SK-N-SH (cell line): Measurements from ENCODE around the gene CENPQ. TPM values are rescaled to one million over a fixed set of nuclear protein-coding genes. Genes with fewer than 3 reads are reported as not detected.
"Not testable (repeated sequence)": the region's sequence is repeated elsewhere in the genome, so short reads cannot be mapped to it uniquely, and the experiment has no call there.

Experiments used
- CTCF ChIA-PET: fragments of 300-600, 350-600 bp; formaldehyde crosslinking; extraction: SDS; loops from one replicate; lab custom pipeline; 2021; lab: Yijun Ruan, JAX
- POLR2A ChIA-PET: fragments of 350-600 bp; sonication (Branson Sonifier 250); formaldehyde crosslinking; extraction: SDS; loops from one replicate; lab custom pipeline; 2020; ENCODE audit warnings: antibody characterized with exemption, inconsistent platforms; lab: Yijun Ruan, JAX
- DNase-seq: peaks from one replicate; pipeline ENCODE4 v3.0.0; 2012
- H2AFZ ChIP-seq: fragments of 200-600 bp; sonication (generic); 2 replicates; pipeline ENCODE4 v1.8.1; 2016; ENCODE audit warnings: antibody characterized with exemption, mild to moderate bottlenecking, low read depth
- H3F3A ChIP-seq: fragments of 200-600 bp; sonication (generic); replicated peaks from 2 replicates; pipeline ENCODE3; 2016; ENCODE audit warnings: antibody characterized with exemption, mild to moderate bottlenecking; ENCODE audit not compliant: insufficient read depth
- H3K27ac ChIP-seq, 2 experiments: fragments of 200-500 bp in 1 of 2; fragments of 200-600 bp in 1 of 2; sonication (Bioruptor generic) in 1 of 2; sonication (generic), shearing (Covaris generic) in 1 of 2; 2 replicates each; pipeline versions ENCODE4 v1.5.1 to v1.6.1; 2014 to 2016; ENCODE audit warnings: low read depth in 2 of 2, inconsistent platforms in 1 of 2, low read length in 1 of 2, mild to moderate bottlenecking in 1 of 2, mixed read lengths in 1 of 2
- H3K27me3 ChIP-seq: fragments of 200-600 bp; sonication (generic), shearing (Covaris generic); 2 replicates; pipeline ENCODE4 v1.6.1; 2016; ENCODE audit warnings: mixed run types; ENCODE audit not compliant: insufficient read depth
- H3K36me3 ChIP-seq, 2 experiments: fragments of 200-500 bp in 1 of 2; fragments of 200-600 bp in 1 of 2; sonication (Bioruptor generic) in 1 of 2; sonication (generic) in 1 of 2; replicated peaks in 1 of 2; 2 replicates each; pipeline versions ENCODE3 to v1.5.1; 2014 to 2016; ENCODE audit warnings: low read length in 1 of 2, mild to moderate bottlenecking in 1 of 2; ENCODE audit not compliant: insufficient read depth in 2 of 2, control insufficient read depth in 1 of 2
- H3K4me1 ChIP-seq, 2 experiments: fragments of 200-500 bp in 1 of 2; fragments of 200-600 bp in 1 of 2; sonication (Bioruptor generic) in 1 of 2; sonication (generic), shearing (Covaris generic) in 1 of 2; 2 replicates each; pipeline versions ENCODE4 v1.5.1 to v1.6.1; 2014 to 2016; ENCODE audit warnings: low read depth in 1 of 2, low read length in 1 of 2, mixed run types in 1 of 2; ENCODE audit not compliant: insufficient read depth in 2 of 2, control insufficient read depth in 1 of 2
- H3K4me2 ChIP-seq: fragments of 200-600 bp; sonication (generic), shearing (Covaris generic); 2 replicates; pipeline ENCODE4 v1.6.1; 2017; ENCODE audit warnings: mixed run types
- H3K4me3 ChIP-seq, 2 experiments: fragments of 200-500 bp in 1 of 2; fragments of 200-600 bp in 1 of 2; sonication (Bioruptor generic) in 1 of 2; sonication (generic), shearing (Covaris generic) in 1 of 2; 2 replicates each; pipeline versions ENCODE4 v1.5.1 to v1.8.1; 2014 to 2016; ENCODE audit warnings: low read depth in 2 of 2, inconsistent platforms in 1 of 2, low read length in 1 of 2, mild to moderate bottlenecking in 1 of 2, mixed read lengths in 1 of 2, moderate library complexity in 1 of 2
- H3K79me2 ChIP-seq: fragments of 200-600 bp; sonication (generic); 2 replicates; pipeline ENCODE4 v1.8.1; 2017; ENCODE audit warnings: mild to moderate bottlenecking; ENCODE audit not compliant: insufficient read depth
- H3K9ac ChIP-seq: fragments of 200-600 bp; sonication (generic); 2 replicates; pipeline ENCODE4 v1.6.1; 2017; ENCODE audit warnings: mixed run types
- H3K9me2 ChIP-seq: fragments of 200-600 bp; sonication (generic); 2 replicates; pipeline ENCODE4 v1.6.1; 2017; ENCODE audit warnings: mixed run types
- H3K9me3 ChIP-seq: fragments of 200-600 bp; sonication (generic); 2 replicates; pipeline ENCODE4 v1.6.1; 2017; ENCODE audit warnings: mixed run types, mild to moderate bottlenecking, moderate library complexity
- H4K20me1 ChIP-seq: fragments of 200-600 bp; sonication (generic); 2 replicates; pipeline ENCODE4 v1.6.1; 2017; ENCODE audit warnings: mild to moderate bottlenecking, mixed run types; ENCODE audit not compliant: insufficient read depth
- CHD2 ChIP-seq: fragments of 150-350 bp; IDR thresholded peaks from 2 replicates; pipeline ENCODE4 v1.6.1; 2018; ENCODE audit warnings: low read length; ENCODE audit not compliant: partially characterized antibody
- EP300 ChIP-seq, 2 experiments: IDR thresholded peaks; 2 replicates each; pipeline versions ENCODE4 v1.4.0 to v1.6.1; 2012; ENCODE audit warnings: borderline replicate concordance in 1 of 2, low read depth in 1 of 2, low read length in 1 of 2
- FOSL2 ChIP-seq: IDR thresholded peaks from 2 replicates; pipeline ENCODE4 v1.4.0; 2012; ENCODE audit warnings: low read depth, mild to moderate bottlenecking, moderate library complexity, borderline replicate concordance
- GATA2 ChIP-seq: sonication (generic); formaldehyde crosslinking; IDR thresholded peaks from 2 replicates; pipeline ENCODE4 v1.5.0; 2020; ENCODE audit warnings: mild to moderate bottlenecking, missing genetic modification reagents
- RFX5 ChIP-seq: IDR thresholded peaks from 2 replicates; pipeline ENCODE4 v1.6.1; 2012; ENCODE audit warnings: mild to moderate bottlenecking, improper control_type of control experiment, low read length
- SIN3A ChIP-seq: IDR thresholded peaks from 2 replicates; pipeline ENCODE4 v1.6.1; 2012; ENCODE audit warnings: low read depth, mild to moderate bottlenecking, low read length, moderate library complexity, borderline replicate concordance
- SMC3 ChIP-seq: IDR thresholded peaks from 2 replicates; pipeline ENCODE4 v1.6.1; 2012; ENCODE audit warnings: low read depth, low read length, improper control_type of control experiment
- WGBS: methylation state at CpG from one replicate; pipeline ENCODE4 v1.1.6; 2017; ENCODE audit warnings: low lambda C conversion rate; 5-methylcytosine and 5-hydroxymethylcytosine counted together
- polyA plus RNA-seq, 3 experiments: library from polyadenylated mRNA; depleted of rRNA; stranded (reverse); fragments of >200 nt; gene quantifications; 2 replicates each; pipeline ENCODE4 v1.2.3, GENCODE V29; 2012
- TF ChIP-seq, protein P1 (sequence below): IDR thresholded peaks from 2 replicates; pipeline ENCODE4 v1.4.0; 2012; ENCODE audit warnings: low read depth, borderline replicate concordance
- TF ChIP-seq, protein P2 (sequence below): fragments of 150-350 bp; IDR thresholded peaks from 2 replicates; pipeline ENCODE4 v1.6.1; 2016; ENCODE audit warnings: mild to moderate bottlenecking, low read depth, low read length
- TF ChIP-seq, protein P3 (sequence below): IDR thresholded peaks from 2 replicates; pipeline ENCODE4 v1.4.0; 2012; ENCODE audit warnings: low read depth, borderline replicate concordance
- TF ChIP-seq, protein P4 (sequence below): IDR thresholded peaks from 2 replicates; pipeline ENCODE4 v1.4.0; 2012; ENCODE audit warnings: low read depth

Gene CENPQ
- polyA plus RNA-seq, 1 of the 3 experiments (the other 2 are of a cell fraction), result 2.5 TPM

DNA sequence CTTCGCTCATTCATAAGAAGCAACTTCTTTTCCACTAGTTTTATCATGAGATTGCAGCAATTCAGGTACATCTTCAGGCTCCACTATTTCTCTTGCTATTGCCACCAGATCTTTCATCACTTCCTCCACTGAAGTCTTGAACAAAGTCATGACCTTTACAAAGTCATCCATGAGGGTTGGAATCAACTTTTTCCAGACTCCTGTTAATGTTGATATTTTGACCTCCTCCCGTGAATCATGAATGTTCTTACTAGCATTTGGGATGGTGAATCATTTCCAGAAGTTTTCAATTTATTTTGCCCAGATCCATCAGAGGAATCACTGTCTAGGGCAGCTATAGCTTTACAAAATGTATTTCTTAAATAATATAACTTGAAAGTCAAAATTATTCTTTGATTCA lies 1.5 kb downstream of the CENPQ start:
- Histone ChIP-seq H3K9ac (no peak overlapping the region), H3K27me3 (no peaks in the 10 kb centered on the region)
- TF ChIP-seq, protein P1, sequence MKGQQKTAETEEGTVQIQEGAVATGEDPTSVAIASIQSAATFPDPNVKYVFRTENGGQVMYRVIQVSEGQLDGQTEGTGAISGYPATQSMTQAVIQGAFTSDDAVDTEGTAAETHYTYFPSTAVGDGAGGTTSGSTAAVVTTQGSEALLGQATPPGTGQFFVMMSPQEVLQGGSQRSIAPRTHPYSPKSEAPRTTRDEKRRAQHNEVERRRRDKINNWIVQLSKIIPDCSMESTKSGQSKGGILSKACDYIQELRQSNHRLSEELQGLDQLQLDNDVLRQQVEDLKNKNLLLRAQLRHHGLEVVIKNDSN, result no peak
- TF ChIP-seq, all 33 proteins: peak for 0
- no peaks in the 10 kb centered on the region for H3K36me3 ChIP-seq
- CTCF ChIA-PET, result interaction anchor here (1.3 kb wide), 1 partner anchor 11 kb away, joined by 3 read pairs; no protein-coding TSS in a partner anchor
- peaks cover 84% of the 10 kb centered on the region for H3K79me2 ChIP-seq
- H3K9me2 ChIP-seq, result no peaks in the 10 kb centered on the region
- no peak for DNase-seq
- no peaks in the 10 kb centered on the region; the same call in 1 of the 2 replicates for H3K9me3 ChIP-seq
- POLR2A ChIA-PET, result no interaction called here
- no peak overlapping the region for H2AFZ ChIP-seq
- no peaks in the 10 kb centered on the region for H4K20me1 ChIP-seq
- no peaks in the 10 kb centered on the region for H3F3A ChIP-seq
- no peak overlapping the region; a peak in 1 of 4 replicates for H3K4me3 ChIP-seq
- H3K4me1 ChIP-seq, result peaks cover 0 to 3% of the 10 kb centered on the region in 2 experiments; a peak in 2 of 4 replicates
- 0 out of 2 replicates have a peak overlapping the region, but pooled peaks have one; percentile 94 for H3K4me2 ChIP-seq
- WGBS, result 85% methylated on average over 2 of the region's 2 CpGs
- H3K27ac ChIP-seq, result no peak overlapping the region

DNA sequence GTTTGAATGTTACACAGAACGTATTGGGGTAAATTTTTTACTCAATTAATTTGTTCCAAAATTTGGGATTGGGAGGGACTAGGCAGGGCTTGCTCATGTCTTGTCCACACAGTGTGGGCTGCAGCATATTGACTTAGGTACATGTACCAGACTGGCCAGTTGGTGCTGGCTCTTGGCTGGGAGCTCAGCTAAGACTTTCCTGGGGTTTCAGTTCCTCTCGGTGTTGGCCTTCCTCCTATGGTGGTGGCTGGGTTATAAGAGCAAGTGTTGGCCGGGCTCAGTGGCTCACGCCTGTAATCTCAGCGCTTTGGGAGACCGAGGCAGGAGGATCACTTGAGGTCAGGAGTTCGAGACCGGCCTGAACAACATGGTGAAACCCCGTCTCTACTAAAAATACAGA lies 4.9 kb downstream of the CENPQ start:
- H3K4me2 ChIP-seq, result no peak overlapping the region
- DNase-seq, result no peak
- peaks cover 24% of the 10 kb centered on the region in 2 experiments for H3K36me3 ChIP-seq
- TF ChIP-seq FOSL2 (no peak), GATA2 (CRISPR knock-in tag) (no peak), CHD2 (no peak), RFX5 (no peak), EP300 (IDR thresholded peaks at IDR 0.05; ENCODE audit: borderline replicate concordance in 1 of 2, low read depth in 1 of 2, low read length in 1 of 2) (no peak), SMC3 (no peak), SIN3A (no peak)
- TF ChIP-seq, protein P1, result no peak
- TF ChIP-seq, protein P2, sequence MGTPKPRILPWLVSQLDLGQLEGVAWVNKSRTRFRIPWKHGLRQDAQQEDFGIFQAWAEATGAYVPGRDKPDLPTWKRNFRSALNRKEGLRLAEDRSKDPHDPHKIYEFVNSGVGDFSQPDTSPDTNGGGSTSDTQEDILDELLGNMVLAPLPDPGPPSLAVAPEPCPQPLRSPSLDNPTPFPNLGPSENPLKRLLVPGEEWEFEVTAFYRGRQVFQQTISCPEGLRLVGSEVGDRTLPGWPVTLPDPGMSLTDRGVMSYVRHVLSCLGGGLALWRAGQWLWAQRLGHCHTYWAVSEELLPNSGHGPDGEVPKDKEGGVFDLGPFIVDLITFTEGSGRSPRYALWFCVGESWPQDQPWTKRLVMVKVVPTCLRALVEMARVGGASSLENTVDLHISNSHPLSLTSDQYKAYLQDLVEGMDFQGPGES, result no peak
- TF ChIP-seq, protein P3, sequence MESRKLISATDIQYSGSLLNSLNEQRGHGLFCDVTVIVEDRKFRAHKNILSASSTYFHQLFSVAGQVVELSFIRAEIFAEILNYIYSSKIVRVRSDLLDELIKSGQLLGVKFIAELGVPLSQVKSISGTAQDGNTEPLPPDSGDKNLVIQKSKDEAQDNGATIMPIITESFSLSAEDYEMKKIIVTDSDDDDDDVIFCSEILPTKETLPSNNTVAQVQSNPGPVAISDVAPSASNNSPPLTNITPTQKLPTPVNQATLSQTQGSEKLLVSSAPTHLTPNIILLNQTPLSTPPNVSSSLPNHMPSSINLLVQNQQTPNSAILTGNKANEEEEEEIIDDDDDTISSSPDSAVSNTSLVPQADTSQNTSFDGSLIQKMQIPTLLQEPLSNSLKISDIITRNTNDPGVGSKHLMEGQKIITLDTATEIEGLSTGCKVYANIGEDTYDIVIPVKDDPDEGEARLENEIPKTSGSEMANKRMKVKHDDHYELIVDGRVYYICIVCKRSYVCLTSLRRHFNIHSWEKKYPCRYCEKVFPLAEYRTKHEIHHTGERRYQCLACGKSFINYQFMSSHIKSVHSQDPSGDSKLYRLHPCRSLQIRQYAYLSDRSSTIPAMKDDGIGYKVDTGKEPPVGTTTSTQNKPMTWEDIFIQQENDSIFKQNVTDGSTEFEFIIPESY, result no peak
- TF ChIP-seq, protein P4, sequence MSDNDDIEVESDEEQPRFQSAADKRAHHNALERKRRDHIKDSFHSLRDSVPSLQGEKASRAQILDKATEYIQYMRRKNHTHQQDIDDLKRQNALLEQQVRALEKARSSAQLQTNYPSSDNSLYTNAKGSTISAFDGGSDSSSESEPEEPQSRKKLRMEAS, result no peak
- no peak overlapping the region for H2AFZ ChIP-seq
- no peak overlapping the region for H3K4me3 ChIP-seq
- 98% methylated on average over 6 of the region's 9 CpGs for WGBS
- CTCF ChIA-PET, result no interaction called here
- no peak overlapping the region for H3K27ac ChIP-seq
- H3K9me3 ChIP-seq, result no peaks in the 10 kb centered on the region; the same call in 1 of the 2 replicates
- no peaks in the 10 kb centered on the region for H3K27me3 ChIP-seq
- no peaks in the 10 kb centered on the region for H3F3A ChIP-seq
- H3K9ac ChIP-seq, result no peak overlapping the region
- no peaks in the 10 kb centered on the region for H4K20me1 ChIP-seq
- POLR2A ChIA-PET, result no interaction called here
- no peaks in the 10 kb centered on the region for H3K9me2 ChIP-seq
- peaks cover 51% of the 10 kb centered on the region for H3K79me2 ChIP-seq
- peaks cover 0 to 3% of the 10 kb centered on the region in 2 experiments; a peak in 2 of 4 replicates for H3K4me1 ChIP-seq

DNA sequence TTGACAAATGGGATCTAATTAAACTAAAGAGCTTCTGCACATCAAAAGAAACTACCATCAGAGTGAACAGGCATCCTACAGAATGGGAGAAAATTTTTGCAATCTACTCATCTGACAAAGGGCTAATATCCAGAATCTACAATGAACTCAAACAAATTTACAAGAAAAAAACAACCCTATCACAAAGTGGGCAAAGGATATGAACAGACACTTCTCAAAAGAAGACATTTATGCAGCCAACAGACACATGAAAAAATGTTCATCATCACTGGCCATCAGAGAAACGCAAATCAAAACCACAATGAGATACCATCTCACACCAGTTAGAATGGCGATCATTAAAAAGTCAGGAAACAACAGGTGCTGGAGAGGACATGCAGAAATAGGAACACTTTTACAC lies 13.4 kb downstream of the CENPQ start:
- H3F3A ChIP-seq, H3K79me2 ChIP-seq, CTCF ChIA-PET, H2AFZ ChIP-seq, H3K27me3 ChIP-seq, H3K4me1 ChIP-seq, H3K4me3 ChIP-seq, DNase-seq, H3K9me3 ChIP-seq, H3K9me2 ChIP-seq, H3K4me2 ChIP-seq, H4K20me1 ChIP-seq, POLR2A ChIA-PET, H3K27ac ChIP-seq, H3K9ac ChIP-seq: not testable (repeated sequence)
- H3K36me3 ChIP-seq, result peaks cover 17 to 19% of the 10 kb centered on the region in 2 experiments
- WGBS, result 88% methylated on average over 2 of the region's 2 CpGs
